Sigmoid colon (tissue), 4 donors: ENCODE results near the gene CENPU.

ENCODE experiments used
- CTCF ChIP-seq, 4 experiments: fragments of 450-650 bp in 3 of 4; fragments of 200-600 bp in 1 of 4; IDR thresholded peaks; one replicate each; pipeline ENCODE4 v1.5.1; 2016 to 2019; ENCODE audit warnings: antibody characterized with exemption in 4 of 4, mild to moderate bottlenecking in 3 of 4, moderate library complexity in 2 of 4
- EP300 ChIP-seq, 4 donors: sonication (generic); formaldehyde crosslinking; IDR thresholded peaks; one replicate each; pipeline ENCODE4 v1.6.1; 2017; ENCODE audit warnings: antibody characterized with exemption in 4 of 4
- POLR2AphosphoS5 ChIP-seq, 4 donors: sonication (generic); formaldehyde crosslinking; IDR thresholded peaks; one replicate each; pipeline ENCODE4 v1.6.1; 2017; ENCODE audit warnings: antibody characterized with exemption in 4 of 4

GRCh38 chr4:184668511-184669114 is 65.3 kb downstream of the CENPU start:
- TF ChIP-seq CTCF (IDR thresholded peaks at IDR 0.05) (no peak), POLR2AphosphoS5 (IDR thresholded peaks at IDR 0.05) (no peak), EP300 (IDR thresholded peaks at IDR 0.05) (no peak)
